Glomerular visceral epithelial cell (primary cell): ENCODE results near the gene ATF7IP2.
A peak's percentile ranks its signal among the peaks of the same experiment; 100 is the strongest.
"Not testable (repeated sequence)": the region's sequence is repeated elsewhere in the genome, so short reads cannot be mapped to it uniquely, and the experiment has no call there.

Source experiments
- DNase-seq: peaks from one replicate; pipeline ENCODE4 v3.0.0-alpha.2; 2016; ENCODE audit errors: extremely low spot score

ATF7IP2 gene

DNA sequence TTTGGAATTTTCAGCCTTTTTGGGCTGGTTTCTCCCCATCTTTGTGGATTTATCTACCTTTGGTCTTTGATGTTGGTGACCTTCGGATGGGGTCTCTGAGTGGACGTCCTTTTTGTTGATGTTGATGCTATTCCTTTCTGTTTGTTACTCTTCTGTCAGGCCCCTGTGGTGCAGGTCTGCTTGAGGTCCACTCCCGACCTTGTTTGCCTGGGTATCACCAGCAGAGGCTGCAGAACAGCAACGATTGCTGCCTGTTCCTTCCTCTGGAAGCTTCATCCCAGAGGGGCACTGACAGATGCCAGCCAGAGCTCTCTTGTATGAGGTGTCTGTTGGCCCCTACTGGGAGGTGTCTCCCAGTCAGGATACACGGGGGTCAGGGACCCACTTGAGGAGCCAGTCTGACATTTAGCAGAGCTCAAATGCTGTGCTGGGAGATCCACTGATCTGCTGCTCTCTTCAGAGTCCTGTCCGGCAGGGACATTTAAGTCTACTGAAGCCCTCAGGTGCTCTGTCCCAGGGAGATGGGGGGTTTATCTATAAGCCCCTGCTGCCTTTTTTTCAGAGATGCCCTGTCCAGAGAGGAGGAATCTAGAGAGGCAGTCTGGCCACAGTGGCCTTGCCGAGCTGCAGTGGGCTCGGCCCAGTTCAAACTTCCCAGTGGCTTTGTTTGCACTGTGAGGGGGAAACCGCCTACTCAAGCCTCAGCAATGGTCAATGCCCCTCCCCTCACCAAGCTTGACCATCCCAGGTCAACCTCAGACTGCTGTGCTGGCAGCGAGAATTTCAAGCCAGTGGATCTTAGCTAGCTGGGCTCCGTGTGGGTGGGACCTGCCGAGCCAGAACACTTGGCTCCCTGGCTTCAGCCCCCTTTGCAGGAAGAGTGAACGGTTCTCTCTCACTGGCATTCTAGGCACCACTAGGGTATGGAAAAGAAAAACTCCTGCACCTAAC lies 66.6 kb downstream of the ATF7IP2 start:
- not testable (repeated sequence) for DNase-seq

DNA sequence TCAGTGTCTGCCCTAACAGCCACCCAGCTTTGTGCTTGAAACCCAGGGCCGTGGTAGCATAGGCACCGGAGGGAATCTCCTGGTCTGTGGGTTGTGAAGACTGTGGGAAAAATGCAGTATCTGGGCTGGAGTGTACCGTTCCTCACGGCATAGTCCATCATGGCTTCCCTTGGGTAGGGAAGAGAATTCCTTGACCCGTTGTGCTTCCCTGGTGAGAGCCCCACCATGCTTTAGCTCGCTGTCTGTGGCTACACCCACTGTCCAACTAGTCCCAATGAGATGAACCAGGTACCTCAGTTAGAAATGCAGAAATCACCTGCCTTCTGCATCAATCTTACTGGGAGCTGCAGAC lies 67.3 kb downstream of the ATF7IP2 start:
- DNase-seq: no peak

DNA sequence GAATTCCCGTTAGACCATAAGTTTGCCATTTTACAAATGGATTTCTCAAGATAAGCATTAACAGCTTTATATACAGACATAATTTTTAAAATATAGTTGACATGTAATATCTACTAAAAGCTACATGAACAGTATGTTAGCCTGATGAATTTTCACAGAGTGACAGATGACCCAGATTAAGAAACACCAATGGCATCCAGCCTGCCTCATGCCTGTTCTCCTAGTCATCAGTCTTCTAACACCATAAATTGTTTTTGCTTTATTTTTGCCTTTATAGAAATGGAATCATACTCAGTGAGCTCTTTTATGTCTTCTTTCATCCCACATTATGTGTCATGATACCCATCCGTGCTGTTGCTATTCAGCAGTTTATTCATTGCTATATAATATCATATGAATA lies 80.0 kb downstream of the ATF7IP2 start:
- no peak for DNase-seq

DNA sequence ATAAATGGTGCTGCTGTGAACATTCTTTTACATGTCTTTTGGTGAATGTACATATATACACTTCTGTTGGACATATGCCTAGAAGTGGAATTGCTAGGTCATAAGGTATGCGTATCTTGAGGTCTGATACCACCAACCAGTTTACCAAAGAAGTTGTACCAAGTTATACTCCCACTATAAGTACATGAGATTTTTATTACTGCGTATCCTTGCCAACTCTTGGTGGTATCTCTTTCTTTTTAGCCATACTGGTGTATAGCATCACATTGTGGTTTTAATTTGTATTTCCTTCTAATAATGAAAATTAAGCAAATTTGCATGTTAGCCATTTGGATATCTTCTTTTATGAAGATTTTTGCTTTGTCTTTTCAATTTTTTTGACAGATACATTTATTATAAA lies 80.5 kb downstream of the ATF7IP2 start:
- no peak for DNase-seq

DNA sequence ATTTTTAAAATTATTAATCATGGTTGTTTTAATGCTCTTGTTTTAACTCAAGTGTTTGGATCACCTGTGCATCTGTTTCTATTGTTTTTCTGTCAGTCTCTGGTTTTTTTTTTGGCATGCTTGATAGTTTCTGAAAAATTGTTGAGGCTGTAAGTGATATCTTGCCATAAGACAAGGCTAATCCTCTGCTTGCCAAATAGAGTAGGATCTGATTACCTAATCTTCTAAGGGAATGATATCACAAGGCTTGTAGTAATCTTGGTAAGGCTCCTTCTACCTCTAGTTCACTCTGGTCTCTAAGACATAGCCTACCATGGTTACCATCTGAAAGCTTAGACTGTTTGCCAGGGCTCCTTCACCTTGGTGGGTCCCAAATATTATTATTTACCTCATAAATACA lies 81.0 kb downstream of the ATF7IP2 start:
- no peak for DNase-seq

DNA sequence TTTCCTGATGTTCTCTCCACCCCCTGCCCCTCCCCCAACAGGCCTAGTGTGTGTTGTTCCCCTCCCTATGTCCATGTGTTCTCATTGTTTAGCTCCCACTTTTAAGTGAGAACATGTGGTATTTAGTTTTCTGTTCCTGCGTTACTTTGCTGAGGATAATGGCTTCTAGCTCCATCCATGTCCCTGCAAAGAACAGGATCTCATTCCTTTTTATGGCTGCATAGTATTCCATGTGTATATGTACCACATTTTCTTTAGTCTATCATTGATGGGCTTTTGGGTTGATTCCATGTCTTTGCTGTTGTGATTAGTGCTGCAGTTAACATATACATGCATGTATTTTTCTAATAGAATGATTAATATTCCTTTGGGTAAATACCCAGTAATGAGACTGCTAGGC lies 90.8 kb downstream of the ATF7IP2 start:
- DNase-seq: not testable (repeated sequence)

DNA sequence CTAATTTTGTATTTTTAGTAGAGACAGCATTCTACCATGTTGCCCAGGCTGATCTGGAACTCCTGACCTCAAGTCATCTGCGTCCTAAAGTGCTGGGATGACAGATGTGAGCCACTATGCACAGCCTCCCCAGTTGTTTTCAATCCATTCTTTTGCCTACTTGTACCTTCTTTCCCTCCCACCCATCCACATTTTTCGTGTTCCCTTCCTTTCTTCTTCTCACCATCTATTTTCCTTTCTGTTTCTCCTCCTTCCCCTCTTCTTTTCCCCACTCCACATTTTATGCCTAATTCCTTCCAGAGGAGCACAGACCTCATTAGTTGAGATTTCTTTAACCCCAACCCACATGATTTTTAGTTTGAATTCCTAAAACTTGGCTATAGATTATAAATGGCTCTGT lies 94.3 kb downstream of the ATF7IP2 start:
- DNase-seq: no peak

DNA sequence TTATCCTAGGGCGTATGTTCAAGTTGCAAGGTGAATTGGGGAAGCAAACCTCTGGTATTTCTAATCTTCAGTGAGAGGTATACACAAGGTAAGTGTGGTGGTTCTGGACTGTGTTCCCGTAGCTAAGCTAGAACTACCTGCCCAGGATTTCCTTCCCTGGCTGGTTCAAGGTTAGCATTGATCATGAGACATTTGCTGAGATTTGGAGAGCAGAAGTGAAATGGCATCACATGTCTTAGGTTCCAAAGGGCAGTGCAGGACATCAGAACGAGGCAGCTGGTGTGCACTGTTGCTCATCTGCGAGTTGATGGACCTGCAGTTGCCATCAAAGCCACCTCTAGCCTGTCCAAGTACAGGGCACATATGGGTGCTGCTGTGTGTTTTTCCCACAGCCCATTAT lies 99.3 kb downstream of the ATF7IP2 start:
- DNase-seq: no peak

DNA sequence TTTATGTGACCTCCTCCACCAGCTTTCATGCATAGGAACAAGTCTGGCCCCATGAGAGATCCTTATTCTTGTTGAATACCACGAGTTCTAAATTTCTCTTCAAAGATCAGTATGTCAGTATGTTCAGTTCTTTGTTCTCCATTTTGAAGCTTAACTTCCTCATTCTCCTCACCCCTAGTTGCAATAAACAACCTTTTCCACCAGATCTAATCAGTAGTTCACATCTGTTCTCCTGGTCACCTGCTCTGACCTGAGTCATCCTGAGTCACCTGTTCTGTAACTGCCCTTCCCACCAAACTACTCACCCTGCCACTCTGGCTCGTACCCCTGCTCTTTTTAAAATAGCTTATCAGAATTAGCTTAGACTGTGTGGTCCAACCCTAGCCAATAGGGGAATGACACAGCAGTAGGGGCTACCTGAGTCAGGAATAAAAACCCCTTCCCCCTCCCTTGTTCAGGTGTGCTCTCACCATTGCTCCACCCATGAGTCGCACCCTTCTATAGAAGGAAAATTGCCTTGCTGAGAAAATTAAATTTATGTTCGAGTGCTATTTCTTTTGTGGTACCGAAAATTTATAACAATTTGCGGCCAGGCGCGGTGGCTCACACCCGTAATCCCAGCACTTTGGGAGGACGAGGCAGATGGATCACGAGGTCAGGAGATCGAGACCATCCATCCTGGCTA lies 100.0 kb downstream of the ATF7IP2 start:
- DNase-seq: no peak

DNA sequence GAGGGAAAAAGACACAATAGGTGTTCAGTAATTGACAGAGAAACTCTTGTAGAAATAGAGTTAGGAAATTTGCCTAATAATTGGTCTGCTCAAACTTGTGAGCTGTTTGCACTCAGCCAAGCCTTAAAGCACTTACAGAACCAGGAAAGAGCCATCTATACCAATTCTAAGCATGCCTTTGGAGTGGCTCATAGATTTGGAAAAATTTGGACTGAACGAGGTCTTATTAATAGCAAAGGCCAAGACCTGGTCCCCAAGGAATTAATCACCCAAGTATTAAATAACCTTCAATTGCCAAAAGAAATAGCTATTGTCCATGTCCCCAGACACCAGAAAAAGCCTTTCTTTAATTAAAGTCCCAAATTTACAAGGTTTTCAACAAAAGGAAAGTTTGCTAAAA lies 104.3 kb downstream of the ATF7IP2 start:
- no peak for DNase-seq

DNA sequence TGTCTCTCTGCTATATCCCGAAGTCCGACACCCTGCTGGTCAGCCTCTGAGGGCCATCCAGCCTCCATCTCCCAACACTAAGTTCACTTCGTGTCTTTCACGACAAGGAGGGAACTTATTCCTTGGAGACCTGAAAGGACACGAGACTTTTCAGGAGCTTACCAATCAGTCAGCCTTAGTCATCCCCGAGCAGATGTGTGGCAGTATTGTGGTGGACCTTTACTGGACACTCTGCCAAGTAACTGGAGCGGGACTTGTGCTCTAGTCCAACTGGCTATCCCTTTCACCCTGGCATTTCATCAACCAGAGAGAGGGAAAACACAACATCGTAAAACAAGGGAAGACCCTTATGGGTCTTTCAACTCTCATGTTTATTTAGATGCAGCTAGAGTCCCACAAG lies 107.4 kb downstream of the ATF7IP2 start:
- no peak for DNase-seq

DNA sequence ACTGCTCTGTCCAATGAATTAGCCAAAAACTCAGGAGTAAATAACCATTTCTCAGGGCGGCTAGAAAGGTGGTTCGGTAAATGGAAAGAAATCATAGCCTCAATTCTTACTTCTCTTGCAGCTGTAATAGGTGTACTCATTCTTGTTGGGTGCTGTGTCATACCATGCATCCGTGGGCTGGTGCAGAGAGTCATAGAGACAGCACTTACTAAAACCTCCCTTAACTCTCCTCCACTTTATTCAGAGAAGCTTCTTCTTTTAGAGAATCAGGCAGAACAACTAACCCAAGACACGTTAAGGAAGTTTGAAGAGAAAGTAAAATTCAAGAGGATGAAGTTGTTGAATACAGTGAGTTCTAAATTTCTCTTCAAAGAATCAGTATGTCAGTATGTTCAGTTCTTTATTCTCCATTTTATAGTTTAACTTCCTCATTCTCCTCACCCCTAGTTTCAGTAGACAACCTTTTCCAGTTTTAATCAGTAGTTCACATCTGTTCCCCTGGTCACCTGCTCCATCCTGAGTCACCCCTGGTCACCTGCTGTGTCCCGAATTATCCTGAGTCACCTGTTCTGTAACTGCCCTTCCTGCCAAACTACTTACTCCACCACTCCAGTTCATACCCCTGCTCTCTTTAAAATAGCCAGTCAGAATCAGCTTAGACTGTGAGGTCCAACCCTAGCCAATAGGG lies 108.6 kb downstream of the ATF7IP2 start:
- no peak for DNase-seq

DNA sequence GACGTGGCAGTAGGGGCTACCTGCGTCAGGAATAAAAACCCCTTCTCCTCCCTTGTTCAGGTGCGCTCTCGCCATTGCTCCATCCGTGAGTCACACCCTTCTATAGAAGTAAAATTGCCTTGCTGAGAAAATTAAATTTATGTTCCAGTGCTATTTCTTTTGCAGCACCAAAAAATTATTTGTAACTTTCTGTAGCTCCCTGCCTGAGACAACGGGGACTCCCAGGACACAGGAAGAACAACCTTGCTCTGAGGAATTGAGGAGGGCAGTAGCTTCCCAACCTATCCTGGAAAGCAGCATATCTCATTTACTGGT lies 109.1 kb downstream of the ATF7IP2 start:
- DNase-seq: no peak

DNA sequence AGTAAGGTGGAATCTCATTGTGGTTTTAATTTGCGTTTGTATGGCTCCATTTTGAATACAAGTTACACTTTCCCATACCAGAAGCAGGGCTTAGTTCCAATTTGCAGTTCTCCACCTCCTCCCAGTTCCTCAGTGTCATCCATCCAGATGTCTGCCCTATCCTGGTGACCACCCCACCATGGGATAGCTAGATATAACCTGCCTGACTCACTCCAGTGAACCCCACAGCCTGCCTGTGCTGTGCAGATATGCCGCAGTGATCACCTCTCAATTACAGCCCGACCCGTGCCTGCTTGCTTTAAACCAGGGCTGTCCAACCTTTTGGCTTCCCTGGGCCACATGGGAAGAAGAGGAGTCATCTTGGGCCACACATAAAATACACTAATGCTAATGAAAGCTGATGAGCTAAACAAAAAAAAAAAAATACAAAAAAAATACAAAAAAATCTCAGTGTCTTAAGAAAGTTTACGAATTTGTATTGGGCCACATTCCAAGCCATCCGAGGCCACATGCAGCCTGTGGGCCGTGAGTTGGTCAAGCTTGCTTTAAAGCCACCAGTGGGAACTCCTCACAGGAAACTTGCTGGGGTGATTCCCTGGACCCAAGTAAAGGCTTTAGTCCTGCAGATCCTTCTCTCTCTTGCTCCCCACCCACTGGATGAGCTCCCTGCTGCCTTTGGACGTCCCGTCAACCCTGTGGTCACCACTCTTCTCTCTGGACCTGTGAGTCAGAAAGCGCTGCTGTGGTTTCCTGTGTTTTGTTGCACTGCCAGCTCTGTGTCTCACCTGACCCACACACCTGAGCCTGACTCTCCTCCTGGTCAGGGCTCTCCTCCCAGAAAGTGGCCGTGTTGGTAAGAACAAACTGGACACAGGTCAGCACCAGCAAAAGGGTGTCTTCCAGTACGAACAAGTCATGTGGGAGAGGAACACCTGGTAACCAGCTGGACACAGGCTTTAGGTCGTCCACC lies 111.6 kb downstream of the ATF7IP2 start:
- DNase-seq: peak; percentile 28

DNA sequence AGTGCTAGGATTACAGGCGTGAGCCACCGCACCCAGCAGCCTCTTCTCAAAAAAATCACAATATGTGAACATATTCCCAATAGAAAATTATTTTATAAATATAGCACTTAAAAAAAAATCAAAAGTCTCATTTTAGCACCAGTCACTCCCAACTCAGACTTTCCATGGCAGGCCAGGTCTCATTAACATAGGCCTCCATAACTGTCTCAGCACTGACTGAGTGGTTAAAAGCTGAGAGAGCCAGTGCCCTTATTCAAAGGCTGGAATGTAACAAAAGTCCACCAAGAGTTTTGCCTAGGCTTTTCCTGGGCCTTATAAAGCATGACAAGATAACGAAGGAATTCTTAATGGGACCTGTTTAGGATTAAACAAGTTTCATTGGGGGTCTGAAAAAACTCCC lies 114.7 kb downstream of the ATF7IP2 start:
- DNase-seq: no peak

DNA sequence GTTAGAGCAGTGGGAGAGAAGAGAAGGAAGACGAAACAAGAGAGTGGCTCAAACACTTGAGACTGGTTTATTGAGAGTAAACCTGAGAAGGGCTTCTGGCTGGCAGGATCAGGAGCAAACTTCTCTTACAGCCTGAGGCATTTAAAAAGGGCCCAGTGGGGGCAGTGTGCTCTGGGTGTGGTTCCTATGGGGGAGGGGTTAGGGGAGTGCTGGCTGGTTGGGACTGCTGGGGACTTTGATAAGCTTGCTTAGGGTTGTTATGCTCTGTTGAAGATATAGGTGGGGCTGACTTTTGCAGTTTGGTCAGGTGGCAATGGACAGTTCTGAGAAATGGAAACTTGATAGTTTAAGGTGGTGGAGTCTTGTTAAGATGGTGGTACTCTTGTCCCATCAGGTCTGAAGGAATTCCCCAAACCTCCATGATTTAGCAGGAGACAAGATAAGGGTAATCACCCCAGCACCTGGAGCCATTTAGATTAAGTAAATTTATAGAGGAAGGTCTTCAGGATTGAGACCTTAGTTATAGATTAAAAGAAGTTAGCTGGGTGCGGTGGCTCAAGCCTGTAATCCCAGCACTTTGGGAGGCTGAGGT lies 115.3 kb downstream of the ATF7IP2 start:
- no peak for DNase-seq

DNA sequence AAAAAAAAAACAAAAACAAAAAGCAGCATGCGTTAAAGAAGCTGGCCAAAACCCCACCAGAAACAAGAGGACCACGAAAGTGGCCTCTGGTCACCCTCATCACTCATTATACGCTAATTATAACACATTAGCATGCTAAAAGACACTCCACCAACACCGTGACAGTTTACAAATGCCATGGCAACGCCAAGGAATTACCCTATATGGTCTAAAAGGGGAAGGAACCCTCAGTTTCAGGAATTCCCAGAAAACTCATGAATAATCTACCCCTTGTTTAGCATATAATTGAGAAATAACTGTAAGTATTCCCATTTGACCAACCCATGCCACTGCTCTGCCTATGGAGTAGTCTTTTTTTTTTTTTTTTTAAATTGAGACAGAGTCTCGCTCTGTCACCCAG lies 116.9 kb downstream of the ATF7IP2 start:
- DNase-seq: no peak

DNA sequence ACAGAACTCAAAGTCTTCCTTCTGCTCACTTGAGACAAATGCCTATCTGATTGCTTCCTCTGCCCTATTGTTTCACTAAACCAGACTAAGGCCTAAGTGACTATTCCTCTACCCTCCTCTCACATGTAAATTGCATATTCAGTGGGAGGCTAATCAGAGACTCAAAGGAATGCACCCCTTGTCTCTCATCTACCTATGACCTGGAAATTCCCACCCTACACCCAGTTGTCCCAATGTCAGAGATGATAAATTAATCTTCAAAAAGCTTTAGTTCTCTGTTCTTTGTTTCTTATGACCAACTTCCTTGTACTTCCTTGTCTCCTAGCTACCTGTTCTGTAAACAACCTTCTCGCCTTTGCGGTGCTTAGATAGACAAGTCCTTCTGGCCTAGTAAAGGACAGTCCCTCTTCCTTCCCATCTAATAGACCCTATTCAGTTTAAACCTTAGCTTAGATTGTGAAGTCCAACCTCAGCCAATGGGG lies 118.6 kb downstream of the ATF7IP2 start:
- DNase-seq: no peak

DNA sequence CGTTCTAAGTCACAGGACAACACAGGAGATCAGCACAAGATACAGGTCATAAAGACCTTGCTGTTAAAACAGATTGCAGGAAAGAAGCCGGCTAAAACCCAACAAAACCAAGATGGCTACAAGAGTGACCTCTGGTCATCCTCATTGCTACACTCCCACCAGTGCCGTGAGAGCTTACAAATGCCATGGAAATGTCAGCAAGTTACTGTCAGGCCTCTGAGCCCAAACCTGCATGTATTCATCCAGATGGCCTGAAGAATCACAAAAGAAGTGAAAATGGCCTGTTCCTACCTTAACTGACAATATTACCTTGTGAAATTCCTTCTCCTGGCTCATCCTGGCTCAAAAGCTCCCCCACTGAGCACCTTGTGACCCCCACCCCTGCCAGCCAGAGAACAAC lies 119.4 kb downstream of the ATF7IP2 start:
- DNase-seq: not testable (repeated sequence)

DNA sequence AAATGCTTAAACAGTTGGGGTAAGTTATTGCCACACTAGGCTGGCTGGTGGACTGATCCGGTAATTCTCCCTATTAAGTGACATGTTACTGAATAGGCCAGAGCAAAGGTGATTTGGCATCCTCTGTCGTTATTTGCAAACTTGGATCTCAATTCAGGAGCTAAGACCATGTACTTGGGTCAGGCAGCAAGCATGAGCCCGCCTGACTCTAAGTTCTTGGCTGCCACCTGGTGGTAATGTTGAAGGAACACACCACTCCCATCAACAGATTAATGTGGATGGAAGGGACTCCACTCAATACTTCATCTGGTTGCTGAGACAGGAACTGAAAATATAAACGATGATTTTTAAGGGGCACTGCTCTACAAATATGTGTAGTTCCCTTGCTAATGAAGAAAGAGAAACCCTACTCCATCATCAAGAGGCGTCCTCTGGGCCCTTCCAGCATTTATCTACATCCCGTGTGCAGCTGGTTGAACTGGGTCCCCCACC lies 123.7 kb downstream of the ATF7IP2 start:
- peak; percentile 64 for DNase-seq

DNA sequence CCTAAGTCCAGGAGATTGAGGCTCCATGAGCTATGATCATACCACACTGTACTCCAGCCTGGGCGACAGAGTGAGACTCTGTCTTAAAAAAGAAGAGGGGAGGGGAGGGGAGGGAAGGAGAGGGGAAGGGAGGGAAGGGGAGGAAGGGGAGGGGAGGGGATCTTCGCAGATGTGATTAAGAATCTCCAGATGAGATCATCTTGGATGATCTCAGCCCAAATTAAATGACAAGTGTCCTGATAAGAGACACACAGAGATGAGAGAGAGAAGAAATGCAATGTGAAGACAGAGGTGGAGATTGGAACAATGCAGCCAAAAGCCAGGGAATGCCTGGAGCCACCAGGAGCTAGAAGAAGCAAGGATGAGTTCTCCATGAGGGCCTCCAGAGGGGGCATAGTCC lies 124.4 kb downstream of the ATF7IP2 start:
- DNase-seq: no peak
